GM19240 (cell line): ENCODE results near the gene TMEM126A.
"Not testable (repeated sequence)": the region's sequence is repeated elsewhere in the genome, so short reads cannot be mapped to it uniquely, and the experiment has no call there.

Experiments
- DNase-seq: peaks from one replicate; pipeline ENCODE4 v3.0.0; 2011; ENCODE audit warnings: low spot score; ENCODE audit not compliant: insufficient read length

TMEM126A gene

GRCh38 chr11:85656777-85657176, 9.0 kb downstream of the TMEM126A start:
- DNase-seq: no peak

- DNase-seq: no peak
These were observed 10.4 kb downstream of the TMEM126A start for GRCh38 chr11:85658180-85658579.

- no peak for DNase-seq
These were observed 14.4 kb downstream of the TMEM126A start for GRCh38 chr11:85661972-85662664.

- no peak for DNase-seq
These were observed 15.4 kb downstream of the TMEM126A start for GRCh38 chr11:85663080-85663752.

GRCh38 chr11:85663753-85664614, 16.2 kb downstream of the TMEM126A start:
- peak; percentile 26 for DNase-seq

GRCh38 chr11:85664615-85665481, 17.1 kb downstream of the TMEM126A start, which contains the start of gene CREBZF:
TSS of gene CREBZF (minus strand) at chr11:85665129. CDS start at chr11:85664875, 254 bp downstream.
- peak; percentile 79 for DNase-seq

- no peak for DNase-seq
These were observed 18.0 kb downstream of the TMEM126A start for GRCh38 chr11:85665733-85666132.

GRCh38 chr11:85666687-85667086, 18.9 kb downstream of the TMEM126A start:
- DNase-seq: no peak

GRCh38 chr11:85668157-85668556, 20.4 kb downstream of the TMEM126A start:
- no peak for DNase-seq

GRCh38 chr11:85670949-85671663, 23.3 kb downstream of the TMEM126A start:
- DNase-seq: not testable (repeated sequence)

- no peak for DNase-seq
These were observed 24.5 kb downstream of the TMEM126A start for GRCh38 chr11:85672105-85672902.

GRCh38 chr11:85673393-85673792, 25.6 kb downstream of the TMEM126A start:
- DNase-seq: no peak

GRCh38 chr11:85679576-85679975, 31.8 kb downstream of the TMEM126A start:
- no peak for DNase-seq

- no peak for DNase-seq
These were observed 33.1 kb downstream of the TMEM126A start for GRCh38 chr11:85680897-85681296.

GRCh38 chr11:85682330-85683305, 34.9 kb downstream of the TMEM126A start:
- peak; percentile 55 for DNase-seq

- DNase-seq: no peak
These were observed 37.5 kb downstream of the TMEM126A start for GRCh38 chr11:85685125-85685819.

- DNase-seq: no peak
These were observed 38.2 kb downstream of the TMEM126A start, which contains the start of gene CCDC89 for GRCh38 chr11:85685820-85686459. TSS of gene CCDC89 (minus strand) at chr11:85686195. CDS start at chr11:85686130, 65 bp downstream.
